C4-2B (cell line): ENCODE results near the gene ALPI.
"Not testable (repeated sequence)": the region's sequence is repeated elsewhere in the genome, so short reads cannot be mapped to it uniquely, and the experiment has no call there.

Source experiments
- H3K27ac ChIP-seq: fragments of 450-650 bp; 2 replicates; pipeline ENCODE4 v1.5.1; 2017
- ZFX ChIP-seq: fragments of 450-650 bp; IDR thresholded peaks from 2 replicates; pipeline ENCODE4 v1.6.1; 2017
- TF ChIP-seq, protein P1 (sequence below): fragments of 450-650 bp; conservative IDR thresholded peaks from 2 replicates; pipeline ENCODE4 v1.5.1; 2017; ENCODE audit warnings: mild to moderate bottlenecking

Gene ALPI

DNA sequence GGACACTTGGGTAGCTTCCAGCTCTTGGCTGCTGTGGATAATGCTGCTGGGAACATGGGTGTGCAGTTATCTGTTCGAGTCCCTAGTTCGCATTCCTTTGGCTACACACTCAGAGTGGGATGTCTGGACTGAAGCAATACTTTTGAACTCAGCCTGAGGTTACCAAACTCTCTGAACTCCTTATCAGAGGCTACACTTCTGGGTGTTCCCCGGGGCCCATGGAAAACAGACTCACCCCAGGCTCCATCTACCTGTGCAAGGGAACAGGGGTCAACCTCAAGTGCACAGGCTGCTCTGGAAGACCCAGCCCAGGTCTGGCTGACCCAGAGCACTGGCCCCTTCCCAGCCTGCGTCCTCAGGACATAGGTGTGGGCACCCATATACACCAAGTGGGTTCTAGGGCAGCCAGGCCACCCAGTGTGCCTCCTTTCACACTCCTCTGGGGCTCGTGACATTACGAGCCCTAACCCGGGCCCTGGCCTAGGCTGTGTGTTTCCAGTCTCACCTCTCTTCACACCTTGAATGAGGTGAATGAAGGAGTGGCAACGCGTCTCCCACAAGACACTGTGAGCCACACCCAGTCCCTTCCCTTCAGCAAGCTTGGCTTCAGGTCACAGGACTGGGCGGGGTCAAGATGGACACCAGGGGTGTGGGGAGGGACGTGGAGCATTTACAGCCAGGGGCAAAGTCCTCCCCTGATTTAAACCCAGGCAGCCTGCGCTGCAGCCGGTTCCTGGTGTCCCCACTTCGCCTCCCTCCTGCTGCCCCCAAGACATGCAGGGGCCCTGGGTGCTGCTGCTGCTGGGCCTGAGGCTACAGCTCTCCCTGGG lies at the start of gene ALPI:
Gene ALPI, plus strand, starts transcription at position 728 of the 830 bp plus-strand sequence. Its CDS starts 47 bp downstream, at position 775.
- no peak within 1 kb of the TSS for H3K27ac ChIP-seq
- TF ChIP-seq ZFX: no peak
- TF ChIP-seq, protein P1, sequence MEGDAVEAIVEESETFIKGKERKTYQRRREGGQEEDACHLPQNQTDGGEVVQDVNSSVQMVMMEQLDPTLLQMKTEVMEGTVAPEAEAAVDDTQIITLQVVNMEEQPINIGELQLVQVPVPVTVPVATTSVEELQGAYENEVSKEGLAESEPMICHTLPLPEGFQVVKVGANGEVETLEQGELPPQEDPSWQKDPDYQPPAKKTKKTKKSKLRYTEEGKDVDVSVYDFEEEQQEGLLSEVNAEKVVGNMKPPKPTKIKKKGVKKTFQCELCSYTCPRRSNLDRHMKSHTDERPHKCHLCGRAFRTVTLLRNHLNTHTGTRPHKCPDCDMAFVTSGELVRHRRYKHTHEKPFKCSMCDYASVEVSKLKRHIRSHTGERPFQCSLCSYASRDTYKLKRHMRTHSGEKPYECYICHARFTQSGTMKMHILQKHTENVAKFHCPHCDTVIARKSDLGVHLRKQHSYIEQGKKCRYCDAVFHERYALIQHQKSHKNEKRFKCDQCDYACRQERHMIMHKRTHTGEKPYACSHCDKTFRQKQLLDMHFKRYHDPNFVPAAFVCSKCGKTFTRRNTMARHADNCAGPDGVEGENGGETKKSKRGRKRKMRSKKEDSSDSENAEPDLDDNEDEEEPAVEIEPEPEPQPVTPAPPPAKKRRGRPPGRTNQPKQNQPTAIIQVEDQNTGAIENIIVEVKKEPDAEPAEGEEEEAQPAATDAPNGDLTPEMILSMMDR: no peak

DNA sequence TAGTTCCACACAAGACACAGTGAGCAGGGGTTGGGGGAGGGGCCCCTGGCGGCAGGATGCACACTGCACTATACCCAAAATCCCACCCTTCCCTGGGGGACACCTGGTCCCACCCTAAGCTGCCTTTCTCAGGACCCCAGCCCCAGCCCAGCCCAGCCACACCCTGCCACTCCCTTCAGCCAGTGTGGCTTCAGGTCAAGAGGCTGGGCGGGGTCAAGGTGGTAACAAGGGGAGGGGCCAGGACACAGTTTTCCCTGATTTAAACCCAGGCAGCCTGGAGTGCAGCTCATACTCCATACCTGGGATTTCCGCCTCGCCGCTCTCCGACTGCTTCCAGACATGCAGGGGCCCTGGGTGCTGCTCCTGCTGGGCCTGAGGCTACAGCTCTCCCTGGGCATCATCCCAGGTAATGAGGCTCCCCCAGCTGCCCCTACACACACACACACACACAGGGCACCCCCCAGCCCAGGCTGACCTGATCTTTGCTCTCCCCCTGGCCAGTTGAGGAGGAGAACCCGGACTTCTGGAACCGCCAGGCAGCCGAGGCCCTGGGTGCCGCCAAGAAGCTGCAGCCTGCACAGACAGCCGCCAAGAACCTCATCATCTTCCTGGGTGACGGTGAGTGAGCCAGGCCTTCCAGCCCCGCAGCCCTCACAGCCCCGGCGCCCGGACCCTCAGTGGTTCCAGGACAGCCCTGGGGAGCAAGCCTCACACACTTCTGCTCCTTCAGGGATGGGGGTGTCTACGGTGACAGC lies 49.2 kb upstream of the ALPI start, which contains the start of gene ALPG:
Gene ALPG, plus strand, starts transcription at position 289 of the 755 bp plus-strand sequence. Its CDS starts 51 bp downstream, at position 340.
- TF ChIP-seq ZFX: no peak
- TF ChIP-seq, protein P1: no peak
- no peak within 1 kb of the TSS for H3K27ac ChIP-seq

DNA sequence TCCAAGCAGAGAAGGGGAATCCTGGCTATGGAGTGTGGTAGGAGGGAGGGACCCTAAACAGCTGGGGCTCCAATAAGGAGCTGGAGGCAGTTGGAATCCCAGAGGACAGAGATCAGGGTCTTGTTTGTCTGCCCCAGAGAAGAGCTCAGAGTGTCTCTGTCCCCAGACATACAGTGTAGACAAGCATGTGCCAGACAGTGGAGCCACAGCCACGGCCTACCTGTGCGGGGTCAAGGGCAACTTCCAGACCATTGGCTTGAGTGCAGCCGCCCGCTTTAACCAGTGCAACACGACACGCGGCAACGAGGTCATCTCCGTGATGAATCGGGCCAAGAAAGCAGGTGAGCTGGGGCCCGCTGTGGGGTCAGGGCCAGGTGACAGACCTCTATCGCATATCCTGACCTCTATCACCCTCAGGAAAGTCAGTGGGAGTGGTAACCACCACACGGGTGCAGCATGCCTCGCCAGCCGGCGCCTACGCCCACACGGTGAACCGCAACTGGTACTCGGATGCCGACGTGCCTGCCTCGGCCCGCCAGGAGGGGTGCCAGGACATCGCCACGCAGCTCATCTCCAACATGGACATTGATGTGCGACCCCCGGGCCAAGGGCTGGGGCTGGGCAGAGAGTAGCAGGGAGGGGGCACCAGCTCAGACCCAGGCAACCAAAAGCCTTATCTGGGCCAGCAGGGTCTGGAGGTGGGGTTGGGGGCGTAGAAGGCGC lies 48.4 kb upstream of the ALPI start:
- not testable (repeated sequence) for H3K27ac ChIP-seq

DNA sequence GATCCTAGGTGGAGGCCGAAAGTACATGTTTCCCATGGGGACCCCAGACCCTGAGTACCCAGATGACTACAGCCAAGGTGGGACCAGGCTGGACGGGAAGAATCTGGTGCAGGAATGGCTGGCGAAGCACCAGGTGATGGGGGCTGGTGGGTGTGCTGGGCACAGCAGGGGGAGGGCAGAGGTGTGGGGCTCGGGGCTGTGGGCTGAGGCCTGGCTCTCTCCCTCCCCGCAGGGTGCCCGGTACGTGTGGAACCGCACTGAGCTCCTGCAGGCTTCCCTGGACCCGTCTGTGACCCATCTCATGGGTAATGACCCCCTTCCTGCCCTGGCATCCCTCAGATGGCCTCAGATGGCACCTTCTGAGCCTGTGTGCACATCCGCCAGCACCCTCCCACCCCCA lies 47.7 kb upstream of the ALPI start:
- H3K27ac ChIP-seq: not testable (repeated sequence)

DNA sequence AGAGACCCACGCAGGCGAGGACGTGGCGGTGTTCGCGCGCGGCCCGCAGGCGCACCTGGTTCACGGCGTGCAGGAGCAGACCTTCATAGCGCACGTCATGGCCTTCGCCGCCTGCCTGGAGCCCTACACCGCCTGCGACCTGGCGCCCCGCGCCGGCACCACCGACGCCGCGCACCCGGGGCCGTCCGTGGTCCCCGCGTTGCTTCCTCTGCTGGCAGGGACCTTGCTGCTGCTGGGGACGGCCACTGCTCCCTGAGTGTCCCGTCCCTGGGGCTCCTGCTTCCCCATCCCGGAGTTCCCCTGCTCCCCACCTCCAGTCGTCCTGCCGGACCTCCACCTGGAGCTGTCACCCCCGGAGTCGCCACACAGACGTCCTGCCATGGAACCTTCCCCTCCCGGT lies 46.3 kb upstream of the ALPI start:
- H3K27ac ChIP-seq: not testable (repeated sequence)

DNA sequence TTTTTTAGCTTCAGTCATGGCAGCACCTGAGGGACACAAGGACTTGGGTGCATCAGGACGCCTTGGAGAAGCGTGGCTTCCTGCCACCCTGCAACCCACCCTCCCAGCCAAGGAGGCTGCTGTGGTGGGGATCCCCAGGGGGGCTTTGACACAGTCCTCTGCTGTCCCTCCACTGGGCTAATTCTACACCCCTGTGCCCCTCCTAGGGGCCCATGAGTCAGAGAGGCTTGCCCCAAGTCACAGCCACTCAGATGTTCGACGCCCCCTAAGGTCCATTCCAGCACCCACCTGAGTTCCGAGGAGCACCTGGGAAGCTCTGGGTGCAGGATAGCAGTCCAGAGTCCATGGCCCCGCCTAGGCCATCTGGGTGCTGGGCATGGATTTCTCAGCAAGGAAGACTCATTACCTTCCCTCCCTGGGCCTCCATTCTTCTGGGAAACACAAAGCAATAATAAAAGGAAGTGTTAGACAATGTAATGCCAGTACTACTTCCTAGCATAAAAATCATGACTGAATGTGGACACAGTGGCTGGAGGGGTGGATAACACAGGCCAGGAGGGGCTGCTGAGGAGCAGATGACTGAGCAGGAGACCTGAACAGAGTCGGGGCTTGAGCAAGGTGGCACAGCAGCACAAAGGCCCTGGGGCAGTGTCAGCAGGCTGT lies 45.6 kb upstream of the ALPI start:
- H3K27ac ChIP-seq: no peak overlapping the region
- TF ChIP-seq, protein P1: no peak
- TF ChIP-seq ZFX: no peak

DNA sequence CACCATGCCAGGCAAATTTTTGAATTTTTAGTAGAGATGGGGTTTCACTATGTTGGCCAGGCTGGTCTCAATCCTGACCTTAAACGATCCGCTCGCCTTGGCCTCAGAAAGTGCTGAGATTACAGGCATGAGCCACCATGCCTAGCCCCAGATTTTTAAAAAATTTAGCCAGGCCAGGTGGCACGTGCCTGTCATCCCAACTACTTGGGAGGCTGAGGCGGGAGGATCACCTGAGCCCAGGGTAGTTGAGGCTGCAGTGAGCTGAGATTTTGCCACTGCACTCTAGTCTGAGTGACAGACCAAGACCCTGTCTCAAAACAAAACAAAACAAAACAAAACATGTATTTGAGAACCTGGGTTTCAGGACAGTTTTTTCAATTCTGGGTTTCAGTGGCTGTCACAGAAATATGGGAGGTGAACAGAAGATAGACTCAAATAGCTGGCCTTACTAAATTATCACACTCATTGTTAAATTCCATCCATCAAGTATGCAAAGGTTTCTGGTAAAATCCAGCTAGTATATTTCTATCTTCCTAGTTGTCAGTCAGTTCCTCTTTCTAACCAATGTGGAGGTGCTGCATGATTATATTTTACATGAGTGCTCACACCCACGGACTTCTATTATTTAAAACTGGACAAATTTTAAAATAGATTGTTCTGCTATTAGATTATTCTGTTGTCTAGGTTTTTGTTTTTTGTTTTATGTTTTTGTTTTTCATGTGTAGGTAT lies 43.9 kb upstream of the ALPI start:
- TF ChIP-seq, protein P1: no peak
- TF ChIP-seq ZFX: no peak
- H3K27ac ChIP-seq: no peak overlapping the region

DNA sequence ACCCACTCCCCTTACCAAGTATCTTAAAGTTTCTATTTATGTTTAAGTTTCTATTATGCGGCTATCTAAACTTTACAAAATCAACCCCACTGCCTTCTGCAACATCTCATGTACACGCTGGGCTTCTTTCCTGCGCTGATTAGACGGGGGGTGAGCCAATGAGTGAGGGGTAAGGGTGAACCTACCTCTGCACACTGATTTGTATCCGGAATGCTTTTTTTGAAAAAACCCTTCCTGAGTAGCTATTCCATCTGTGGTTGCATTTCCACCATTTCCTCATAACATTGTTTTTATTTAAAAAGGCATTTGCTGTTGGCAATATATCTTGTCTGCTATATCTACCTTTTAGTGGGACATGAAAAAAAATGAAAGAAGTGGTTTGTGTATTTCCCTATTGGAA lies 43.0 kb upstream of the ALPI start:
- TF ChIP-seq, protein P1: no peak
- no peak overlapping the region for H3K27ac ChIP-seq
